HG03025 (cell line): ENCODE measurements around the gene SEPTIN10.
A peak's percentile ranks its signal among the peaks of the same experiment; 100 is the strongest.

Experiments used
- ATAC-seq: cut with Tn5 transposase; IDR thresholded peaks from one replicate; pipeline ENCODE4 v1.9.1; 2021; ENCODE audit warnings: mild to moderate bottlenecking, moderate library complexity; ENCODE audit not compliant: unreplicated experiment, low FRiP score

SEPTIN10 gene

DNA sequence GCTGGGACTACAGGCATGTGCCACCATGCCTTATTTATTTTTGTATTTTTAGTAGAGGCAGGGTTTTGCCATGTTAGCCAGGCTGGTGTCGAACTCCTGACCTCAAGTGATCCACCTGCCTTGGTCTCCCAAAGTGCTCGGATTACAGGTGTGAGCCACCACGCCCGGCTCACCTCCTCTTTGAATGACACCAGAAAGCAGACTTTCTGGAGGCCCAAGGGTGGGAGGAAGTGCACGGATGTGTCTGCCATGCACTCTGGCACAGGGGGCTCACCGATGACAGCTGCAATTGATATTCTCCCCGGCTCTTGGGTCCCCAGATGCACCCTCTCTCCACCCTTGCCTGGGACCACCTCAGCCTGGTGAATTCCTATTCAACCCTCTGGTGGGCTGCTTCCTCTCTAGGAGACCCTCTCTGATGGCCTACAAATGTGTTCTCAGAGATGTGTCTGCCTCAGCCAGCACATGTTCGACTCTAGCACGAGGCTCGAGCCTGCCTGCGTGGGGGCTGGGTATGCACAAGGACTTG lies 87.3 kb downstream of the SEPTIN10 start:
- no peak for ATAC-seq

DNA sequence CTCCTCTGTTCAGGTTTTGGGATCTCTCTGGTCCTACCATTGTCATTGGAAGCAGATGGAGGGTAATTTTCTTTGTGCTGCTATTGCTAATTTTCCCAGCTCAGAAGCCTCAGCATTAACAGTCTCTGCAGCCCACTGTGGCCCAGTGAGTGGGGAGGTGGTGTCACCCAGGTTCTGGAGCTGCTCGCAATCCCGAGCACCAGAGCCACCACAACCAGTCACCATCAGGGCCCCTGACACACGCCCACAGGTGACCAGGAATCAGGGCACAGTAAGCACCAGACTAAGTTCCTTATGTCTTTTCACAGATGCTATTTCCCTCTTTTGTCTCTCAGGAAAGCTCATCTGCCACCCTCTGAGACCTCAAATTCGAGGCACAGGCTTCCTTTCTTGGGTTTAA lies 87.9 kb downstream of the SEPTIN10 start:
- ATAC-seq, result no peak

DNA sequence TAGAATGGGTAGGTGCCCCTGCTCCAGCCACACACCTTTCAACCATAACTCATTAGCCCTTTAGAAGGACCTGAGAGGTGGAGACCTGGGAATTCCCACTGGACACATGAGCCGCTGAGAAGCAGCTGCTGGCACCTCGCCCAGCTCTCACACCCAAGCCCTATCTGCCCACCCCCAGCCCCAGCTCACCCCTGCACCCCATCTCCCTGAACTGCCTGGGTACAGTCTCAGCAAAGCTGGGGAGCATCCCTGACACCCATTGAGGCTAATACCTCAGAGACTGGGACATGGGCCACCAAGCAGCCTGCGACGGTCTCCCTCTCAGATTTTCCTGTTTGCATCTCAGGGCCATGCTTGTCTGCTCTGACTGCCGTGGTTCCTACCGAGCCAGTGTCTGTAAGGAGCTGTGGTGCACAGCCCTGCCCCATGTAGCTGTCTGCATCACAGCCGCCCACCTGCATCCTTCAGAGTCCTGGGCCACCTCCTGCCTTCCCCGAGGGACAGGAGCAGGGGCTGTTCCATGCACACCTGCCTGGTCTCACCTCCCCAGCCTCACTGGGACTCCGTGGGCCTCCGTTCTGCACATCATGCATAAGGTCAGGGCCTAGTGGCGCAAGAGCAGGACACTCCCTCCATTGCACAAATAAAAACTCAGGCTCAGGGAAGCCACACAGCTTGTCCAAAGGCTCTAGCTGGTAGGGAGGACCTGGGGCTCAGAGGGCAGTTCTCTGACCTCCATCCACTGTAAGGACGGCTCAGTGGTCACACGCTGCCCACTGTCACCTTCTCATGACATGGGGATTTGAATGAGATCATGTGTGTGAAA lies 90.0 kb downstream of the SEPTIN10 start:
- no peak for ATAC-seq

DNA sequence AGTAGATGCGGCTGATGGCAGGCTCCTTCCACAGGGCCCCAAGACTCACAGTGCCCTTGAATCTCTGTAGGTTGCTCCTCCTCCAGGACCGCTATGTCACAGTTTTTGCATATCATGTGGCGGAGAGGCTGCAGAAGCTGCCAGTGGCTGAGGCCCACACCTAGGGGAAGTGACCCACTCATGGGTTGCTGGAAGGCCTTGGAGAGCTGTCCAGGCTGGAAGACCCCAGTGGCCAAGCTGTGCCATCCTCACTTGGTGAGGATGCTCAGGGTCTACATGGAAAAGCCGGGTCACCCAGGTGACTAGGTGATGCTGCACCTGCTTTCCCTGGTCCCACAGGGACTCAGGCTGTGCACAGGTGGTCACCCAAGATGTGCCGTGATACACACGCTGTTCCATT lies 90.6 kb downstream of the SEPTIN10 start:
- ATAC-seq, result no peak

DNA sequence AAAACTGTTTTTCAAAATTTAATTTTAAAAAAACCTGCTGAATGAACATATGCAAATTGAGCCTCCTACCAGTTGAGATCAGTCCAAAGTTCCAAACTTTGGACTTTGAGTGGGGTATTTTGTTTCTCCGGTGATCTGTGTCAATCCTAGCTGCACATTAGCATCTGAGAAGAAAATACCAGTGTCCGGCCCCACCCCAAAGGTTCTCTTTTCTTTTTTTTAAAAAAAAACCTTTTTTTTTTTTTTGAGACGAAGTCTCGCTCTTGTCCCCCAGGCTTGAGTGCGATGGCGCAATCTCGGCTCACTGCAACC lies 91.7 kb downstream of the SEPTIN10 start:
- ATAC-seq, result no peak

DNA sequence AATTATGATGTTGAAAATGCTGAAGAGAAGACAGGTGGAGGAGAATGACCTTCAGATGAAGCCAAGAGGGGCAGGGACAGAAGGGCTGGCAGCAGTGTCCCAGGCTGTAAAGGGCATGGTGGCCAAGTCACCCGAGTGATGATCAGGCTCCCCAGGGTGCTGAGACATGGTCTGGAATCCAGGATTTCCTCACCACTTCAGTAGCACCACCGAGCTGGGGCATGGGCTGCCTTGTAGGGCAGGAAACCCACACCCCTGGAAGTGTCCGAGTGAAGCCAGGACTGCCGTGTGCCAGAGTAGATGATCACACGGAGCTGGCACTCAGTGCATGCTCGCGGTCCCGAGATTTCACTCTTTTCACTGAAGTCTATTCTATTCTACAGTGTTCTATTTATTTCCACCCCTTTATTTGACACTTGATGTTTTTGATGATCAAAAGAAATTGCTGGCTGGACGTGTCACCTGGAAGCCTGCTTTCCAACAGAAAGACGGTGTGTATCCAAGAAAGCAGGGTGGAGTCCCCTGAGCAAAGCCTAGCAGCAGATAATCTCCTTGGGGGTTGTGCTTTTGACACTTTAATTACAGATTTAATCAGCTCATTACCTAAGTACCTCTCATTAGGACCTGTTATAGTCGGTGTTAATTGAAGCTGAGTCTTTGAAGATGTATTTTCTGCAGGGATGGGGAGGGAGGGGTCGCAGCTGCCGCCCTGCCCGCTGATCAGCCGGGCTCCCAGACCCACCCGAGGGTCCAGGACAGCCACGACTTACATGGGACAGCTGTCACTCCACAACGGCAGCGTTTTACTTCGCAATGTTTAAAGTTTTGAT lies 92.3 kb downstream of the SEPTIN10 start:
- ATAC-seq, result no peak

DNA sequence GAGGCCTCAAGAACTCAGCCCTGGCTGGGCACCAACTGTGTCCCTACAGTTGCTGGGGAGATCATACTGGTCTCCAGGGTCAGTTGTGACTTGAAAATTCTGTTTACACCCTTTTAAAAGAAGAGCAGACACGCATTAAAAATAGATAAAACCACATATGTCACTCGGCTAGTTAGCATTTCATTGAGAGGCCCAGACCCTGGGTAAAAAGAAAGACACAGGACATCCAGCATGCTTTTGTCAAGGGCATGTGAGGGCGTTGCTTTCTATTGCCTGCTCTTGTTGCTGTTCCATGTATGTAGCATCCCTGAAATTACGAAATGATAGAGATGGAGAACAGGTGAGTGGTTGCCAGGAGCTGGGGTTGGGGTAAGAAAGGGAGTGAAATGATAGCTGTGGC lies 94.3 kb downstream of the SEPTIN10 start:
- ATAC-seq, result no peak

DNA sequence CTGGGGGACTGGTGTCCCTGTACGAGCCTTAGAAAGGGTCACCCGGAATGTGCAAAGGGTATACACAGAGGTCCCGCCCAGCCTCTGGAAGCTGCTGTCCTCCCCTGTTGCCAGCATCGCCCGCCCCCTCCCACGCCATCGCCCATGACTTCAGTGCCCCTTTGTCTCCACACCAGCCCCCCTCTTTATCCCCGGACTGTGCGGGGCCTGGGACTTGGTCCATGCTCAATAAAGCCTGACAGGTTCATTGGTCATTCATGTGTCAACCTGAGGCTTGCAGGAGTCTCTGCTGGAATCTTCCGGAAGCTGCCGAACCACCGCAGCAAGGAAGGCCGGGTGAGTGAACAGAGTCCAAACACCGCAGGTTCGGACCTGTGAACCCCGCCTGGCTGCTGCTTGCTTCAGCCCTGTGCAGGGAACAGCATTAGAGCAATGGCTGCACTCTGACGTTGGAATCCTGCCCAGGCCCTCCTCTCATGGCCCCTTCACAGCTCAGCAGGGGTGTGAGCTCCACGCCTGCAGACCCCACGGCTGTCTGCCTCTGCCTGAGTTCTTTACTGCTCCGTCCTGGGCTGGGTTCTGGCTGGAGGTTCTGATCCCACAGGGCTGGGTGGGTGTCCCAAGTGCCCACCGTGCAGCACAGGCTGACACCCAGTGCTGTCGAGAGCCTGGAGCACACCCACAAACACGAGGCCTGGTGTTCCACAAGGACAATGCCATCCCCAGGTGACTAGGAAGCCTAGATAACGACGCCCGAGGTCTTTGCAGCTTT lies 96.5 kb downstream of the SEPTIN10 start:
- no peak for ATAC-seq

DNA sequence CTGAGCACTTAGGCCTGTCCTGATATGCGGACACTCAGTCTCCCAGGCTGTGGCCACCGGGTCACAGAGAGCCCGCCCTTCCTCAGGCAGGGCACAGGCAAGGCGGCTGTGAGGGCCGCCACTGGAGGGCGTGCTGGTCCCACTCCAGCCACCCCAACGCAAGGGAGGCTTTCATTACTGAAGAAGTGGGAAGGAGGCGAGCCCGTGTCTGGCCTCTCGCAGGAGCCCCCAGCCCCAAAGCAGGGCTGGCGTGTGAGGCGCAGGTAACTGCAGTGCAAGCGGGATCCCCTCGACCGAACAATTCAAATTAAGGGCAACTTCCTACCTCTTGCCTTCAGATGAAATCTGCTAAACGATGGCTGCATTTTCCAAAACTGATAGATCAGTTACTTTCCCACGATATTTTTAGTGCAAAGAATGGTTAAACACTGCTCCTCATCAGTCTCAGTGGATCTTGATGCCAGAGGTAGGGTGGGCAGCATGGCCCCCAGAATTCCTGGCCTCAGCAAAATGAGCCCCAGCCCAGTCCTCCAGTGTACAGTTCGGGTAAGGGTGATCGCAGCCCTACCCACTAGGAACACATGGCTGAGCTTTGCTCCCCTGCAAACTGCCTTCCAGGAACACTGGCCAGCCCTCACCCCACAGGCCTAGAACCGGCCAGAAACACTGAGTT lies 97.2 kb downstream of the SEPTIN10 start:
- no peak for ATAC-seq

DNA sequence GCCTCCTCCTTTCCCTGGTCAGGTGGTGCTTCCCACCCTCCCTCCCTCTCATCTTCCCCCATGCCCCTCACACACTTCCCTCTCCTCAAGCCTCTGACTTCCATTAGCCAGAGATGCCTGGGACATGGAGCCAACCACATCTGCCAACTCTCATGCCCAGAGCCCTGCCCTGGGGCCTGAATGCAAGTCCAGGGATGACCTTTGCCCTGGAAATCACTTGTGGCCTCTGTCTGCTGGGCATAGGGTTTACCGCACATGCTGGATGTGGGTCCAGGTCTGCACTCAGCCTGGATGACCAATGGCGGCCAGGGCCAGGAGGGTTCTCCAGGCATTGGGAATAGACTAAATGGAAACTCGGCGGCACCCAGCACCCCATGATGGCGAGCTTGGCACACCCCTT lies 98.9 kb downstream of the SEPTIN10 start:
- ATAC-seq, result no peak

DNA sequence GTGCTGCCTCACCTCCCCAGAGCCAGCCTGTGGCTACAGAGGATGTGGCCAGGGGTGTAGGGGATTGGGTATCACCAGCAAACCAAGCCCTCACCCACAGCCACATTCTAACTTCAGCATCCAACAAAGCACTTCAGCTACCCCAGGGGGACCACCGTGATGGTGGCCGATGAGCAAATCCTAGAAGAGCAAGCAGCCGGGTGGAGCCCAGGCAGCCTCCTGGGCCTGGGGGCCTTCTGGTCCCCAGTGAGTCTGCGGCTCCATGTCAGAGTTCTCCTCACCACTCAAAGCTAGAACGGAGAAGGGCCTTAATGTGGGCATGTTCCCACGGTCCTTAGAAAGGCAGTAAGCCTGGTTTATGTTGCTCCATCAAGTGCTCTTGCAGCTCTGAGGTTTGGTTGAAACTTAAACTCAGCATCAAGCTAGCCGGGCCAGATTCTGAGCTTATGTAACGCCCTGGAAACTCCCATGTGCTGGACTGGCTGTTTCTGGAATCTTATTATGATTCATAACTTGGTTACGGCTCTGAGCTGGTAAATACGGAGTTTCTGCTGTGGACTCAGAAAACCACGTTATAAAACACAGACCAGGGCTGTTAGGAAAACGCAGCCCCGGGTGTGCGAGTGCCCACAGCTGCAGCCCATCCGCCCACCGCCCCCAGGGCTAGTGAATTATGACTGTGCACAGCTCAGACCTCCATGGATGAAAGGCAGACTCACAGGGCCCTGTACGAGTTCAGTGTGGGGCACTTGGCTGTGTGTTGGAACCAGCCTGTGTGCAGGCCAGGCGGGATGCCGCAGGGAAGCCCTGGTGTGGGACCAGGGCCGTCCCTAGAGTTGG lies 99.8 kb downstream of the SEPTIN10 start:
- ATAC-seq, result peak; percentile 50

DNA sequence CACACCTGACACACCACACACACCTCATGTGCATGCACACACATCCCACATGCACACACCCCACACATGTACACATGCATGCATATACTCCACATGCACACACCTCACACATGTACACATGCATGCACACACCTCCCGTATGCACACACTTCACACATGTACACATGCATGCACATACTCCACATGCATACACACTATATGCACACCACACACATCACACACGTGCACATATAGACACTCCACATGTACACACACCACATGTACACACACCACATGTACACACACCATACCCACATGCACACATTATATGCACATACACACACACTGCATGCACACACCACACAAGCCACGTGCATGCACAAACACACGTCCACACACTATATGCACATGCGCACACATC lies 100.5 kb downstream of the SEPTIN10 start:
- ATAC-seq, result no peak

DNA sequence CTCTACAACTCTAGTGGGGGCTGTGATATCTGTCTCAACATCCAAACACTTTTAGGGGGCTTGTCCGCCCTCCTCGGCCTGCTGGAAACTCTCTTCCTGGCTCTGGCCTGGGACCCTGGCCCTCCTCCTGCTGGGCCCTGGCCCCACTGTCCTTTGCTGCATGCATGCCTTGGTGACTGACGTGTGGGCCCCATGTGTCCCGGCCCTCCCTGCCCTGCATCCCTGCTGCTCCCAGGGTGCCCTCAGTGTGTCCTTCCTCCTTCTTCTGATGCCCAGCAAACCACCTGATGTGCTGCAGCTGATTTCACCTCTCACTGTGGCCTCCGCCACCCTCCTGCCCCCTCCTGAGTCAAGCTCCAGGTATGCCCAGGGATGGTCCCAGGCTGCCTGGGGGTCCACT lies 101.7 kb downstream of the SEPTIN10 start:
- ATAC-seq, result no peak

DNA sequence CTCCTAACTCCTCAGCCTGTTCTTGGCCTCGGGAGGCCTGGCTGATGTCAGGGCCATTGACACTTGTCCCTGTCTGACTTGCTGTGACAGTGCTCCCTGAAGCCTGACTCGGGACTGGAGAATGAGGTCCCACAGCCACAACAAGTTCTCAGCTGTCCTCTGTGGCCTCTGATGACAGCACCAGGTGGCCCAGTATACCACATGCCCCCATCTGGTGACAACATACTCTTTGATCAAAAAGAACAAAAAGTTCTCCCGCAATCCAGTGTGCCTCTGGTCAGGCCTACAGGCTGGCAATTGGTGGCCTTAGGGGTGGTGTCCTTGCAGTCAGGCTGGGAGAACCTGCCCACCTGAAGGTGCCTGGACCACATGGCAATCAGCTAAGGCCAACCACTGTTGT lies 102.6 kb downstream of the SEPTIN10 start:
- ATAC-seq, result no peak

DNA sequence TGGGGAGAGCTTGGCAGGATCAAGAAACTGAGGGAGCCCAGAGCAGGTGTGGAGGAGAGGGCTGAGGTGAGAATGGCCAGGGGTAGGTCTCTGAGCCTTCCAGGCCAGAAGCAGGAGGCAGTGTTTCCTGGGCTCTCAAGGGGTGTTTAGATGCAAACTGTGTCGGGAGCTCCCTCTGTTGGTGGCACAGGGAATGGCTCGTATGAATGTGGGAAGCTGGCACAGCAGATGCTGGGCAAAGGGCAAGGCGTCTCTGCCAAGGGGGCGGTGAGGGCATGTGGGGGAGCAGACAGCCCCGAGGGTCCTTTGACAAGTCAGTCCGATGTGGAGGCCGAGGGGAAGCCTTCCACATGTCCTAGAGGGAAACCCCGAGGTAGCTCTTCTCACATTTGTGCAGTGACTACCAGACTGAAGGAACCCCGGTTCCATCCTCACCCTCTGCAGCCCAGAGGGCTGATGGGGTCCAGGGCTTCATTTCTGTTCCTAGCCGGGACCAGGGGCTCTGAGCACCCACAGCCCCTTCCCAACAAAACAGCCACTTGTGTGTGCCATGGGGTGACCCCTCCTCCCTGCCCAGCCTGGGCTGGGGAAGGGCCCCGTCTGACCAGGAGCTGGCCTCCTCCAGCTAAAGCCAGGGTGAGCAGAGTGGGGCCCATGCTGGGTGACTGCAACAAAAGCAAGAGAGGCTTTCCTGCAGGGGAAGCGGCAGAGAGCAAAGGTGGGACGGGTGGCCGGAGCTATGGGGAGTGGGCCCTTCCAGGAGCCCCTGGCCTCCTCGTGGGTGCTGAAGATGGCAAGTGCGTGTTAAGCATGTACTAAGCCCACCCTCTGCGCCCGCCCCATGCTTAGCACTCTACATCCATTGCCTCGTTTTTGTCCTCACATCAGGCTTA lies 103.4 kb downstream of the SEPTIN10 start:
- no peak for ATAC-seq

DNA sequence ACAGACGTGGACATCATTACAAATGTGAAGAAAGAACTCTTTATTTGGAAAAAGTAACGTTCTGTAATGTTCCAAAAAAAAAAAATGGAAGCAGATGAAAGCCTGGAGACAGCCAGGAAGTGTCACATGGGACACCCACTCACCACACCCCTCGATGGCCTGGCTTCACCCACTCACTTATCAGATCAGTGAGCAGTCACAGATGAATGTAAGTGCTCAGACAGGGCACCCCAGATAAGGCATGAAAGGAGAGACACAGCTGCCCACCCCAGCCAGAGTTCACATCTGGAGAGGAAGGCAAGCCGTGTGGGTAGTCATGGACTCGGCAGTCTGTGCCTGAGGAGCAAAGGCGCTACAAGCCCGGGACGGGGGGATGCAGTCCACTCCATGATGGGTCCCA lies 105.2 kb downstream of the SEPTIN10 start:
- ATAC-seq, result no peak

DNA sequence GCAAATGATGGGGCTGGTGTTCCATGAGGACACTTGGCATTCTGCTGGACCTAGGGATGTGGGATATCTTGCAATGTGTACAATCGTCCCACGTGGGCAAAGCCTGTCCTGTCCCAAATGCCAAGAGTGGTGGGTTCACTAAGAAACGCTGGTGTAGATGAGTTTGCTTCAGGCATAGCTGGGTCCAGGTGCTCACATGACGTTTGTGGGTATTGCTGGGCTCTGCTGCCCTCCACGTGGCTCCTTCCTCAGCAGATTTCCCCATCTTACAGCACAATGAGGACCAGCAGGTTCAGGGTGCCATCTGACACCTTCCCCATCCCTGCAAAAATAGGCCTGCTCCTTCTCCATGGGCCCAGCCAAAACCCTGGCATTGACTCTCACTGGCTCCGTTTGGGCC lies 105.9 kb downstream of the SEPTIN10 start:
- ATAC-seq, result no peak

DNA sequence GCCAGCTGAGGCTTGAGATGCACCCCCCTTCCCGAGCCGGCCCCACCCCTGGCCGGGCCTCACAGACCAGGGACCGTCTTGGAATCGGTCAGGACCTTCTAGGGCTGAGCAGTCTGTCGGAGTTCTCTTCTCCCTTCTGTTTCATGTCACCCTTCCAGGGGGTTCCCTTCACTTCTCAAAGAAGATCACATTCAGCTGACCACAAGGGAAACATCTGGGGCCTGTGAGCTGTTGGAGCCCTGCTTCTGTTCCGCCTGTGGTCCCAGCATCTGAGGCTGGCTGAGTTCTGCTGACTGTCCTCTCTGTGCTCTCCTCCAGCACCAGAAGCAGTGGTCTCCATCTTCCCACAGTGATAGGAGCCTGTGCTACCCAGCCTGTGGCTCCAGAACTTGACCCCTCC lies 106.5 kb downstream of the SEPTIN10 start:
- ATAC-seq, result no peak

DNA sequence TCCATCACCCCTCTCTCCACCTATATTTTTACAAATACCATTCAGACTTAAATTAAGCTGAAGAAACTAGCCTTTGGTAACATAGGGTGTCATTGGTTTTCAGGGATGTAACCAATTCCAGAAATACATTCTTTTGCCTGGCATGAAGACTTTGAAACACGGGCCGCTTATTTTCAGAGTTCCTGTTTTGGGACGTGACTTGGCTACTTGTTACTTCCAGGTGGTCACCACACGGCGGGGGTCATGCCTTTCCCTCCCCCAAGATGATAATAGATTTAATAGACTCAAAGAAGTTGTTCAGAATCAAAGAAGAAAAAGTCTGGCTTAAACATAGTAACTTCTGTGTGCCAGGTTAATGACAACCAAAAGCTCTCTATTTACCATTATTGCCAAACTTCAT lies 110.6 kb downstream of the SEPTIN10 start:
- no peak for ATAC-seq
